ELF-1 (cell line): ENCODE data around the gene ZNF438.
A peak's percentile ranks its signal among the peaks of the same experiment; 100 is the strongest.
"Not testable (repeated sequence)": the region's sequence is repeated elsewhere in the genome, so short reads cannot be mapped to it uniquely, and the experiment has no call there.

ENCODE experiments used
- DNase-seq: peaks from one replicate; pipeline ENCODE4 v3.0.0-alpha.2; 2016; ENCODE audit warnings: low read depth, low spot score

Gene ZNF438

GRCh38 chr10:31042670-31043069 lies 11.0 kb upstream of the ZNF438 start:
- DNase-seq, result no peak

GRCh38 chr10:31041011-31041410 lies 9.3 kb upstream of the ZNF438 start:
- no peak for DNase-seq

GRCh38 chr10:31039006-31039405 lies 7.3 kb upstream of the ZNF438 start:
- not testable (repeated sequence) for DNase-seq

GRCh38 chr10:31037749-31038148 lies 6.1 kb upstream of the ZNF438 start:
- DNase-seq, result no peak

GRCh38 chr10:31036209-31036608 lies 4.5 kb upstream of the ZNF438 start:
- DNase-seq, result peak; percentile 83

- DNase-seq, result no peak
These were observed 3.7 kb upstream of the ZNF438 start for GRCh38 chr10:31035266-31035798.

- DNase-seq, result no peak
These were observed 2.6 kb upstream of the ZNF438 start for GRCh38 chr10:31034098-31034909.

- DNase-seq, result no peak
These were observed 1.5 kb upstream of the ZNF438 start for GRCh38 chr10:31033147-31033546.

- peak; percentile 96 for DNase-seq
These were observed 830 bp upstream of the ZNF438 start for GRCh38 chr10:31032258-31033132.

- peak; percentile 32 for DNase-seq
These were observed 484 bp downstream of the ZNF438 start for GRCh38 chr10:31031205-31031557.

GRCh38 chr10:31030800-31031199 lies 865 bp downstream of the ZNF438 start:
- DNase-seq, result no peak

GRCh38 chr10:31030260-31030659 lies 1.4 kb downstream of the ZNF438 start:
- no peak for DNase-seq

GRCh38 chr10:31028081-31028480 lies 3.6 kb downstream of the ZNF438 start:
- no peak for DNase-seq

- DNase-seq, result not testable (repeated sequence)
These were observed 5.4 kb downstream of the ZNF438 start for GRCh38 chr10:31026279-31026678.

- DNase-seq, result no peak
These were observed 6.5 kb downstream of the ZNF438 start for GRCh38 chr10:31025142-31025541.

- no peak for DNase-seq
These were observed 8.1 kb downstream of the ZNF438 start for GRCh38 chr10:31023558-31023957.

- DNase-seq, result no peak
These were observed 11.5 kb downstream of the ZNF438 start for GRCh38 chr10:31020209-31020608.

- no peak for DNase-seq
These were observed 12.7 kb downstream of the ZNF438 start for GRCh38 chr10:31018962-31019361.

- DNase-seq, result no peak
These were observed 13.3 kb downstream of the ZNF438 start for GRCh38 chr10:31018356-31018750.

GRCh38 chr10:31017534-31018355 lies 13.9 kb downstream of the ZNF438 start:
- DNase-seq, result no peak

- no peak for DNase-seq
These were observed 17.3 kb downstream of the ZNF438 start for GRCh38 chr10:31014161-31014875.
